Amniotic epithelial cell (primary cell): Measurements from ENCODE around the gene ZDHHC9.

Experiments
- DNase-seq: peaks from one replicate; pipeline ENCODE4 v3.0.0-alpha.2; 2010; ENCODE audit warnings: low read depth

The ZDHHC9 gene

DNA sequence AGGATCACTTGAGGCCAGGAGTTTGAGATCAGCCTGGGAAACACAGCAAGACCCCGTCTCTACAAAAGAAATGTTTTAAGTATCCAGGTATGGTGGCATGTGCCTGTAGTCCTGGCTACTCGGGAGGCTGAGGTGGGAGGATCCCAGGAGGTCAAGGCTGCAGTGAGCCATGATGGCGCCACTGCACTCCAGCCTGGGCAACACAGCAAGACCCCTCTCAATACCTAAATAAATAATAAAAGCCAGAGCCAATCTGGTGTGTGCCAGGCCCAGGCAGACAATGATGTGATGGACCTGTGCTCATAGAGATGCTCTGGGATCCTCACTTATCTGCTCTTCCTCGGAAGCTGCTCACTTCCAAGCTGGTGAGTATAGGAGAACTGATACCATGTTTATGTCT is 82.1 kb downstream of the ZDHHC9 start:
- no peak for DNase-seq

GRCh38 chrX:129760981-129761380 is 82.7 kb downstream of the ZDHHC9 start:
- DNase-seq: no peak

DNA sequence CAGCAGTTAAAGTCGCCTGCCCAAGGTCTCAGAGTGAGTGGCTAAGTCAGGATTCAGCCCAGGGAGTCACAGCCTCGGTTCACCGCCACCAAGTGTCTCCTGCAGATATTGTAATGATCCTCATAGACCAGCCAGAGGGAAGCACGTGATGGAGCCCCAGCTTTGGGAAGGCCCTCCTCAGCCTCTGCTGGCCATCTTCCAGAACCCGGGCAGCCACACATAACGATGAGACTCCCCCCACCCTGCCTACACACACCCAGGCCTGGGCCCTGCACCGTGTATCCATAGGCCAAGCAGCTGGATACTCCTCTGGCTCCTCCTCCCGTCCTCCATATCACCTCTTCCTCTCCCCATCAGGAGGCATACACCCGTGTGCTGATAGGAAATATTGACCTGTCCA is 83.5 kb downstream of the ZDHHC9 start:
- no peak for DNase-seq

- peak; percentile 80 for DNase-seq
These were observed 84.1 kb downstream of the ZDHHC9 start for GRCh38 chrX:129759576-129760061.

DNA sequence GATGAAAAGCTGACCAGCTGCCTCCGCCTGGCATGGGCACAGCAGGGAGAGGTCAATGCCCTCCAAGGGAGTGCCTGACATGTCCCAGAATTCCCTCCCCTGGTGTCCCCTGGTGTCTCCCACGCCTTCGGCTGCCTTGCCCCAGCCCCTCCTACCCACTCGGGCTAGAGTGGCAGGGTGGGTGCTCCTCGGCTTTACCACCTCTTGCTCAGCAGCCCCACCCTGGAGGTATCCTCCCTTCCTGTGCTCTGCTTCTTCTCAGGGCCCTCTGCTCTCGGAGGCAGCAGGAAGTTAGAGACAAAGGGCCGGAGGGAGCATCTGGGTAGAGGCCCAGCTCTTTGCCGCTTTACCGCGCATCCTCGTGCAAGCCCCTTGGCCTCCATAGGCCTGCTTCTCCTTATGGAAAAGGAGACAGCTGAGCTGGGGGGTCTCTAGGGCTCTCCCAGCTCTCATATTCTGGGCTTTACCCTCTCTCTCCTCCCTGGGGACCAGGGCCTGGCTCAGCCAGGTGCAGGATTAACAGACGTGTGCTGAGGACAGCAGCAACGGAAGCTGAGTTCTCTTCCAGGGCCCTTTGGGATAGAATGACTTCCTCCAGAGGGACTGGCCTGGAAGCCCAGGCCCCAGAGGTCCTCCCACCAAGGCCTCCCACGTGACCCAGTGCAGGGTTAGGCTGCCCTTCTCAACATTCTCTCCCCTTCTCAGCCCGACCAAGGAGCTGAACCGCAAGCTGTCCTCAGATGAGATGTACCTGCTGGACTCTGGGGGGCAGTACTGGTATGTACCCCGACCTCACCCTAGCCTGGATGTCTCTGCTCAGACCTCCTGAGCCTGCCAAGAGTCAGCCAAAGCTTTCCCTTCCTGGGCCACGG is 87.7 kb downstream of the ZDHHC9 start:
- DNase-seq: no peak

DNA sequence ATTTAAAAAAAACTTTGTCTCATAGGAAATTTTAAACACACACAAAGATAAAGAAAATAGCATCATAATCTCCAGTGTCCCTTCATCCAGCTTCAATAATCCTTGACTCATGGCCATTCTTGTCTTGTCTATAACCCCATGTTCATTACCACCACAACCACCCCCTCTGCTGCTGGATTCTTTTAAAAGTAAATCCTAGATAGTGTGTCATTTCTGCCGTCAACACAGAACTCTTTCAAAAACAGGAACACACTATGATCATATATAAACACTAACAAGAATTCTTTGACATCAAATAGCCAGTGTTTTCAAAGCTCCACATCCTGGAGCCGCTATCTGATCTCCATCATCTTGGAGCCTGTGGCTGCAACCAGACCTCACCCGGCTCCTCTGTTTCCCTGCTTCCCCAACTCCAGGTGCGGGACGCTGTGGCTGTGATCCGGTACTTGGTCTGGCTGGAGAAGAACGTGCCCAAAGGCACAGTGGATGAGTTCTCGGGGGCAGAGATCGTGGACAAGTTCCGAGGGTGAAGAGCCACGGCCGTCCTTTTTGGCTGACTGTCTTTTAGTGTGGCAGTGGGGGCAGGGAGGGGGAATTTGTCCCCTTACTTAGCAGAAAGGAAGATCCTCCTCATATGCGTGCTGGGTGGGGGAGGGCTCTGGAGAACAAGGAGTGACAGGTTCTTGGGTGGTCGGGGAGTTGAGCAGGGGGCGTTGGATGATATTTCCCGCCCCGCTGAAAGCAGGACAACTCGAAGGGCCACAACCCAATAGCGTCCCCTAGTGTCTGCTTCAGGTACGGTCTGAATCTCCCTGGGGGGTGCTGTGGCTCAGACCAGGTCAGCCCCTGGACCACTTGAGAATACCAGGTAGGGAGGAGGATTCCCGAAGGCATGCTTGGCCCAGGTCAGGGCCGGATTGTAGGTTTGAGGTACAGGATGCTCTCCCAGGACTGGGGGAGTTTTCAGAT is 89.3 kb downstream of the ZDHHC9 start:
- DNase-seq: peak; percentile 24
